BE2C (cell line): Measurements from ENCODE around the gene DRC1.

Experiments
- DNase-seq: peaks from one replicate; pipeline ENCODE4 v3.0.0-alpha.2; 2020
- H3K27me3 ChIP-seq: fragments of 250-450 bp; sonication (Bioruptor Pico); 2 replicates; pipeline ENCODE4 v1.5.1; 2020; ENCODE audit warnings: mild to moderate bottlenecking
- H3K36me3 ChIP-seq: fragments of 250-450 bp; sonication (Bioruptor Pico); 2 replicates; pipeline ENCODE4 v1.5.1; 2020; ENCODE audit warnings: mild to moderate bottlenecking
- H3K4me1 ChIP-seq: fragments of 250-450 bp; sonication (Bioruptor Pico); 2 replicates; pipeline ENCODE4 v1.5.1; 2020
- H3K4me3 ChIP-seq: 2 replicates; pipeline ENCODE4 v1.5.1; 2011; ENCODE audit warnings: low read depth, low read length
- H3K9me3 ChIP-seq: fragments of 250-450 bp; sonication (Bioruptor Pico); 2 replicates; pipeline ENCODE4 v1.5.1; 2020
- CTCF ChIP-seq: IDR thresholded peaks from 2 replicates; pipeline ENCODE4 v1.5.1; 2012; ENCODE audit warnings: mild to moderate bottlenecking, low read depth, low read length

Gene DRC1

GRCh38 chr2:26503231-26503880 is 101.6 kb downstream of the DRC1 start:
- no peaks in the 10 kb centered on the region for H3K4me1 ChIP-seq
- H3K9me3 ChIP-seq = no peaks in the 10 kb centered on the region
- H3K36me3 ChIP-seq = no peaks in the 10 kb centered on the region
- no peak overlapping the region for H3K4me3 ChIP-seq
- 0 out of 2 replicates have a peak, but pooled peaks have one; percentile 10 for TF ChIP-seq CTCF
- DNase-seq = no peak
- H3K27me3 ChIP-seq = no peaks in the 10 kb centered on the region

DNA sequence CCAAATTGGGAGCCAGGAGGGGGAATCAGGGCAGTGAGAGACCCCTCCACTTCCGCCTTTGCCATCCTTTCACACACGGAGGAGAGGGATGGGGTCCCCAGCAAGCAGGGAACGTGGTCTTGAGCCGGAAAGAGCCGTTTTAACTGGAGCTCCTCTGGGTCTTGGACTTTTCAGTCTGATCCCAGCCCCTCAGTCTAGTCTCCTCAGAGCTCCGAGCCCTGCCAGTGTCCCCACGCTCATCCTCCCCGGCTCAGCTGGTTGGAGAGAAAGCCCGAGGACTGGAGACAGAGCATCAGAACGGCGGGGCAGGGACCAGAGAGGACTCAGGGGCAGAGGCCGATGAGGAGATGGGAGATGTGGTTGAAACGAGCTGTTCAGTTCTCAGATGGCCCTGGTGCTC is 102.3 kb downstream of the DRC1 start:
- Histone ChIP-seq H3K9me3 (no peaks in the 10 kb centered on the region), H3K27me3 (no peaks in the 10 kb centered on the region), H3K36me3 (no peaks in the 10 kb centered on the region), H3K4me1 (no peaks in the 10 kb centered on the region), H3K4me3 (no peak overlapping the region)
- DNase-seq = no peak
- TF ChIP-seq CTCF = no peak

- Histone ChIP-seq H3K9me3 (no peaks in the 10 kb centered on the region), H3K4me3 (no peak overlapping the region), H3K36me3 (no peaks in the 10 kb centered on the region), H3K27me3 (no peaks in the 10 kb centered on the region), H3K4me1 (no peaks in the 10 kb centered on the region)
- TF ChIP-seq CTCF = no peak
- no peak for DNase-seq
Observed at GRCh38 chr2:26506279-26506678, 104.6 kb downstream of the DRC1 start.
